HG03342 (cell line): Measurements from ENCODE around the gene ZSCAN31.
"Not testable (repeated sequence)": the region's sequence is repeated elsewhere in the genome, so short reads cannot be mapped to it uniquely, and the experiment has no call there.

ENCODE experiments used
- ATAC-seq: cut with Tn5 transposase; IDR thresholded peaks from one replicate; pipeline ENCODE4 v1.9.1; 2021; ENCODE audit warnings: mild to moderate bottlenecking, moderate library complexity; ENCODE audit not compliant: unreplicated experiment

The ZSCAN31 gene

GRCh38 chr6:28323813-28324424 lies 12.0 kb downstream of the ZSCAN31 start:
- no peak for ATAC-seq

- no peak for ATAC-seq
Observed at GRCh38 chr6:28322661-28323060, 13.3 kb downstream of the ZSCAN31 start.

GRCh38 chr6:28317866-28318265 lies 18.1 kb downstream of the ZSCAN31 start:
- ATAC-seq: not testable (repeated sequence)

- ATAC-seq: no peak
Observed at GRCh38 chr6:28315628-28316027, 20.3 kb downstream of the ZSCAN31 start.

- ATAC-seq: no peak
Observed at GRCh38 chr6:28312939-28313338, 23.0 kb downstream of the ZSCAN31 start.

- no peak for ATAC-seq
Observed at GRCh38 chr6:28311139-28311823, 24.7 kb downstream of the ZSCAN31 start.

- not testable (repeated sequence) for ATAC-seq
Observed at GRCh38 chr6:28306363-28306762, 29.6 kb downstream of the ZSCAN31 start.

- ATAC-seq: peak; percentile 84
Observed at GRCh38 chr6:28303570-28303969, 32.4 kb downstream of the ZSCAN31 start.

GRCh38 chr6:28296520-28297060 lies 39.4 kb downstream of the ZSCAN31 start:
- no peak for ATAC-seq

GRCh38 chr6:28295326-28295725 lies 40.6 kb downstream of the ZSCAN31 start:
- no peak for ATAC-seq

- ATAC-seq: no peak
Observed at GRCh38 chr6:28291573-28291972, 44.4 kb downstream of the ZSCAN31 start.

- ATAC-seq: no peak
Observed at GRCh38 chr6:28282926-28283325, 53.0 kb downstream of the ZSCAN31 start.

GRCh38 chr6:28281288-28282064 lies 54.5 kb downstream of the ZSCAN31 start, which contains the start of gene PGBD1:
Gene PGBD1, plus strand, starts transcription at chr6:28281572. Its CDS starts 2,242 bp downstream, at chr6:28283814.
- peak; percentile 78 for ATAC-seq

- ATAC-seq: no peak
Observed at GRCh38 chr6:28280595-28281287, 55.2 kb downstream of the ZSCAN31 start.

GRCh38 chr6:28277746-28278145 lies 58.2 kb downstream of the ZSCAN31 start:
- no peak for ATAC-seq

- no peak for ATAC-seq
Observed at GRCh38 chr6:28274888-28275287, 61.1 kb downstream of the ZSCAN31 start.
